ENCODE data around the gene NKX6-2. TPM values are rescaled to one million over a fixed set of nuclear protein-coding genes. Genes with fewer than 3 reads are reported as not detected.

Gene NKX6-2
- total and polyA plus RNA-seq, 2 of the 8 experiments (the other 6 are each of a cell fraction or from before 2014, with no cell fraction given): 0.06 TPM; not detected in 1

GRCh38 chr10:132827861-132828539 lies 42.1 kb upstream of the NKX6-2 start:
- Histone ChIP-seq H3K4me3 (ENCODE audit: extremely low read depth in 1 of 4, insufficient read depth in 2 of 4, low read depth in 3 of 4, low read length in 4 of 4) (no peak overlapping the region), H3K79me2 (ENCODE audit: control insufficient read depth in 1 of 2, insufficient read depth in 2 of 2, low read length in 2 of 2) (no peaks in the 10 kb centered on the region), H3K56ac (replicated peaks; ENCODE audit: insufficient read length, low read depth, low read length) (no peak overlapping the region), H3K18ac (ENCODE audit: extremely low read depth, low read length) (no peak overlapping the region), H2BK20ac (ENCODE audit: low read length) (no peak overlapping the region), H2BK5ac (ENCODE audit: low read depth, low read length) (no peak overlapping the region), H3K23me2 (ENCODE audit: low read depth, low read length) (no peaks in the 10 kb centered on the region; the same call in 1 of the 2 replicates), H4K20me1 (replicated peaks in 1 of 2; ENCODE audit: control insufficient read depth in 1 of 2, insufficient read depth in 2 of 2, low read length in 2 of 2) (no peaks in the 10 kb centered on the region), H4K5ac (ENCODE audit: insufficient read length, low read depth, low read length) (no peak overlapping the region), H3K9me3 (ENCODE audit: insufficient read depth in 2 of 2, low read depth in 1 of 2, low read length in 1 of 2) (peaks cover 17 to 41% of the 10 kb centered on the region in 2 experiments), H4K91ac (replicated peaks; ENCODE audit: insufficient read length, low read length) (no peak overlapping the region), H3K36me3 (ENCODE audit: control insufficient read depth in 2 of 4, insufficient read depth in 4 of 4, low read length in 3 of 4) (no peaks in the 10 kb centered on the region; a peak in 1 of 8 replicates), H3K14ac (ENCODE audit: insufficient read length) (no peak overlapping the region), H3K9ac (replicated peaks in 1 of 4; ENCODE audit: extremely low read depth in 1 of 4, low read depth in 3 of 4, low read length in 3 of 4) (no peak overlapping the region), H2AFZ (ENCODE audit: low read length) (no peak overlapping the region), H2AK5ac (ENCODE audit: low read depth, low read length) (no peak overlapping the region), H3K23ac (ENCODE audit: insufficient read length) (no peak overlapping the region), H4K8ac (ENCODE audit: extremely low read depth, insufficient read depth, low read length) (no peak overlapping the region), H3K27ac (ENCODE audit: low read depth, low read length) (no peak overlapping the region), H3K4me2 (ENCODE audit: insufficient read depth in 1 of 2, low read depth in 2 of 2, low read length in 2 of 2) (no peak overlapping the region), H2BK12ac (ENCODE audit: low read depth, low read length) (no peak overlapping the region), H3K4me1 (replicated peaks in 1 of 4; ENCODE audit: control insufficient read depth in 3 of 4, insufficient read depth in 4 of 4, low read length in 3 of 4) (no peaks in the 10 kb centered on the region), H3K4ac (replicated peaks; ENCODE audit: insufficient read length, low read depth, low read length) (no peak overlapping the region), H2BK120ac (replicated peaks; ENCODE audit: low read depth, low read length) (no peak overlapping the region), H3K27me3 (replicated peaks in 1 of 4; ENCODE audit: control insufficient read depth in 3 of 4, extremely low read depth in 1 of 4, insufficient read depth in 3 of 4, low read length in 3 of 4) (no peaks in the 10 kb centered on the region), H2BK15ac (ENCODE audit: low read length) (no peak overlapping the region), H3K79me1 (ENCODE audit: low read depth, low read length) (no peaks in the 10 kb centered on the region; the same call in 1 of the 2 replicates)
- ChIA-PET CTCF (ENCODE audit: partially characterized antibody) (no interaction called here), POLR2A (ENCODE audit: partially characterized antibody) (interaction anchor here (0.5 kb wide), 1 partner anchor 425 kb away, joined by 4 read pairs; no protein-coding TSS in a partner anchor)
- DNase-seq (ENCODE audit: low read depth in 1 of 2, low spot score in 2 of 2) (no peak), FAIRE-seq (no peak)
- 92% methylated on average over 28 of the region's 29 CpGs; no CpG with 5 or more reads in 1 of the 2 experiments for WGBS, 2 experiments (ENCODE audit: extremely low coverage in 1 of 2, insufficient coverage in 1 of 2, insufficient read length in 1 of 2, insufficient replicate concordance in 2 of 2, low coverage in 1 of 2, low lambda C conversion rate in 2 of 2, missing lambda C conversion rate in 1 of 2)
- TF ChIP-seq TAF1 (IDR thresholded peaks at IDR 0.05; ENCODE audit: low read depth, low read length): no peak
- TF ChIP-seq CREB1 (IDR thresholded peaks at IDR 0.05): no peak
- no peak for TF ChIP-seq MAFK (IDR thresholded peaks at IDR 0.05; ENCODE audit: low read depth, low read length)
- no peak for TF ChIP-seq RFX5 (IDR thresholded peaks at IDR 0.05; ENCODE audit: borderline replicate concordance, low read depth, low read length)
- TF ChIP-seq ATF3 (IDR thresholded peaks at IDR 0.05; ENCODE audit: insufficient read depth, low read depth, low read length): no peak
- no peak for TF ChIP-seq KDM4A (IDR thresholded peaks at IDR 0.05; ENCODE audit: low read depth, low read length, severe bottlenecking)
- TF ChIP-seq SRF (IDR thresholded peaks at IDR 0.05; ENCODE audit: low read depth, low read length): no peak
- no peak for TF ChIP-seq POU5F1 (IDR thresholded peaks at IDR 0.05; ENCODE audit: low read depth, low read length)
- no peak for TF ChIP-seq USF2 (IDR thresholded peaks at IDR 0.05; ENCODE audit: low read length)
- no peak for TF ChIP-seq CEBPB (IDR thresholded peaks at IDR 0.05; ENCODE audit: low read depth, low read length)
- no peak for TF ChIP-seq POLR2AphosphoS5 (IDR thresholded peaks at IDR 0.05; ENCODE audit: low read depth, low read length)
- no peak for TF ChIP-seq SP4 (IDR thresholded peaks at IDR 0.05; ENCODE audit: low read length)

All from H1 (cell line).